ENCODE results near the gene TMEM123. TPM values are rescaled to one million over a fixed set of nuclear protein-coding genes. Genes with fewer than 3 reads are reported as not detected.

The TMEM123 gene
- total and polyA plus RNA-seq, 2 donors = 98.0 to 188 TPM

DNA sequence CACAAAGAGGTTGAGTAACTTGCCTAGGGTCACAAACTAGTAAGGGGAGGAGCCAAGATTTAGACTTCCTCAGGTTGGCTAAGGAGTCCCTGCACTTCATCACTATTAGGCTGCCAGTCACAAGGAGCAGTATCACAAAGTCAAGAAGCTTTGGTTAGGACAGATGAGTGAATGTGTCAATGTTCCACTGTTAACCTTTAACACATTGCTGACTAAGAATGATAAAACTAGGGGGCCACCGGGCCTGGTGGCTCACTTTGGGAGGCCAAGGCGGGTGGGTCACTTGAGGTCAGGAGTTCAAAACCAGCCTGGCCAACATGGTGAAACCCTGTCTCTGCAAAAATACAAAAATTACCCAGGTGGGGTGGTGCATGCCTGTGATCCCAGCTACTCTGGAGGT, 32.0 kb downstream of the TMEM123 start:
- Histone ChIP-seq H3K36me3 (ENCODE audit: insufficient read depth) (no peaks in the 10 kb centered on the region), H3K27ac (ENCODE audit: low read depth) (no peak overlapping the region), H3K4me1 (ENCODE audit: insufficient read depth) (no peaks in the 10 kb centered on the region), H3K4me3 (ENCODE audit: low read depth, low read length) (no peak overlapping the region)
- 74% methylated on average over 2 of the region's 2 CpGs for WGBS
- no peak for DNase-seq (ENCODE audit: extremely low spot score)

DNA sequence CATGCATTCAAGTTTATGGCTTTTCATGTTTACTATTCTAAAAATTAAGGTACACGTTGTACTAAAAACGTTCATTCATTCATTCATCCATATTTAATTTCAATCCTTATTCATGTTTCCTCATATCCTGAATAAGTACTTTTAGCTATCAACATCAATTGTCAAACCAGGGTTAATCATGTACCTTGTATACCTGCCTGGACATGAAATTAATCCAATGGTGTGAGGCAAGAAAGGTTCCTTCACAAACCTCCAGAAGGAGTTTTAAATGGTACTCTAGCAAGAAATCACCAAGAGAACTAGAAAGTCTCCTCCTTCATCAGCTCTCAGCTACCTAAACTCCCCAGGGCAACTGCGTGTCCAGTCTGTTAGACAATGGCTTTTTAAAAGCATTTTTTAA, 33.4 kb downstream of the TMEM123 start:
- no peak for DNase-seq (ENCODE audit: extremely low spot score)
- WGBS = 82% methylated on average over 3 of the region's 3 CpGs
- no peaks in the 10 kb centered on the region for H3K4me1 ChIP-seq (ENCODE audit: insufficient read depth)
- no peak overlapping the region for H3K27ac ChIP-seq (ENCODE audit: low read depth)
- no peaks in the 10 kb centered on the region for H3K36me3 ChIP-seq (ENCODE audit: insufficient read depth)
- H3K4me3 ChIP-seq (ENCODE audit: low read depth, low read length) = no peak overlapping the region

- DNase-seq (ENCODE audit: extremely low spot score) = no peak
- no peak overlapping the region for H3K27ac ChIP-seq (ENCODE audit: low read depth)
- H3K36me3 ChIP-seq (ENCODE audit: insufficient read depth) = no peaks in the 10 kb centered on the region
- H3K4me1 ChIP-seq (ENCODE audit: insufficient read depth) = no peaks in the 10 kb centered on the region
- no peak overlapping the region for H3K4me3 ChIP-seq (ENCODE audit: low read depth, low read length)
- WGBS = 92% methylated on average over 2 of the region's 2 CpGs
Observed at GRCh38 chr11:102416976-102417375, 35.6 kb downstream of the TMEM123 start.

GRCh38 chr11:102415304-102415916, 37.2 kb downstream of the TMEM123 start:
- Histone ChIP-seq H3K27ac (ENCODE audit: low read depth) (no peak overlapping the region), H3K36me3 (ENCODE audit: insufficient read depth) (no peaks in the 10 kb centered on the region), H3K4me3 (ENCODE audit: low read depth, low read length) (no peak overlapping the region), H3K4me1 (ENCODE audit: insufficient read depth) (peaks cover 1% of the 10 kb centered on the region)
- WGBS = 66% methylated on average over 1 of the region's 1 CpG
- no peak for DNase-seq (ENCODE audit: extremely low spot score)

- Histone ChIP-seq H3K27ac (ENCODE audit: low read depth) (no peak overlapping the region), H3K4me1 (ENCODE audit: insufficient read depth) (peaks cover 1% of the 10 kb centered on the region), H3K36me3 (ENCODE audit: insufficient read depth) (no peaks in the 10 kb centered on the region), H3K4me3 (ENCODE audit: low read depth, low read length) (no peak overlapping the region)
- WGBS = 97% methylated on average over 2 of the region's 2 CpGs
- DNase-seq (ENCODE audit: extremely low spot score) = no peak
Observed at GRCh38 chr11:102414559-102414958, 38.0 kb downstream of the TMEM123 start.

DNA sequence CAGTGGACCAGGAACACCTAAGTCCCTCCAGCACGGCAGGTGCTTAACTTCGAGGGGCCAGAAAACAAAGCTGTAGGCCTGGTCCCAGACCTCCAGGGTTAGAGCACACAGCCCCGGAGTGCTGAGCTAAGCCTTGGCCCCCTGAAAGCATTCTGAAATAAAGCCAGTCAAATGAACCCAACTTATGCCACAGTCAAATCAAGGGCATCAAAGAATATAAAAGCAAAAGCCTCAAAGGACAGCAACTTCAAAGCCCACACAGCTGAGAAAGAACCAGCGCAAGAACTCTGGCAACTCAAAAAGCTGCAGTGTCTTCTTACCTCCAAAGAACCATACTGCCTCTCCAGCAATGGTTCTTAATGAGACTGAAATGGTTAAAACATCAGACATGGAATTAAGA, 39.1 kb downstream of the TMEM123 start:
- DNase-seq (ENCODE audit: extremely low spot score) = no peak
- peaks cover 1% of the 10 kb centered on the region for H3K4me1 ChIP-seq (ENCODE audit: insufficient read depth)
- H3K27ac ChIP-seq (ENCODE audit: low read depth) = no peak overlapping the region
- H3K36me3 ChIP-seq (ENCODE audit: insufficient read depth) = no peaks in the 10 kb centered on the region
- 95% methylated on average over 4 of the region's 4 CpGs for WGBS
- no peak overlapping the region for H3K4me3 ChIP-seq (ENCODE audit: low read depth, low read length)

DNA sequence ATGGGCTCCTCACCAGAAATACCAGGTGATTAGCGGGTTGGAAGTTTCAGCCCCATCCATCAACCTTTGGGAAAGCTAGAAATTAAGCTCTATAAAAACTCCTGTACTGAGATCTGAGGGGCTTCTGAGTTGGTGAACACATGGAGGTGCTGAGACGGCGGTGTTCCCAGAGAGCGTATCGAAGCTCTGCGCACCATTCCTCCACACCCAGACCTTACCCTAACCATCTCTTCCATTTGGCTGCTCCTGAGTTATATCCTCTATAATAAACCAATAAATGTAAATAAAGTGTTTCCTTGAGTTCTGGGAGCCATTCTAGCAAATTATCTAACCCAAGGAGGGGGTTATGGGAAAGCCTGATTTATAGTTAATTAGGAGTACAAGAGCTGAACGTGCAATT, 41.4 kb downstream of the TMEM123 start:
- DNase-seq (ENCODE audit: extremely low spot score) = no peak
- H3K27ac ChIP-seq (ENCODE audit: low read depth) = no peak overlapping the region
- no peak overlapping the region for H3K4me3 ChIP-seq (ENCODE audit: low read depth, low read length)
- 92% methylated on average over 7 of the region's 7 CpGs for WGBS
- H3K4me1 ChIP-seq (ENCODE audit: insufficient read depth) = peaks cover 6% of the 10 kb centered on the region
- H3K36me3 ChIP-seq (ENCODE audit: insufficient read depth) = no peaks in the 10 kb centered on the region

- Histone ChIP-seq H3K27ac (ENCODE audit: low read depth) (no peak overlapping the region), H3K4me3 (ENCODE audit: low read depth, low read length) (no peak overlapping the region), H3K4me1 (ENCODE audit: insufficient read depth) (peaks cover 6% of the 10 kb centered on the region), H3K36me3 (ENCODE audit: insufficient read depth) (no peaks in the 10 kb centered on the region)
- no peak for DNase-seq (ENCODE audit: extremely low spot score)
- 37% methylated on average over 5 of the region's 5 CpGs for WGBS
Observed at GRCh38 chr11:102410382-102410784, 42.2 kb downstream of the TMEM123 start.

GRCh38 chr11:102408339-102408738, 44.2 kb downstream of the TMEM123 start:
- 85% methylated on average over 1 of the region's 1 CpG for WGBS
- H3K27ac ChIP-seq (ENCODE audit: low read depth) = no peak overlapping the region

GRCh38 chr11:102407901-102408300, 44.7 kb downstream of the TMEM123 start:
- whole genome bisulfite sequencing = 72% methylated on average over 3 of the region's 3 CpGs
- no peak overlapping the region for H3K27ac ChIP-seq (ENCODE audit: low read depth)
- DNase-seq (ENCODE audit: extremely low spot score) = no peak

More at GRCh38 chr11:102408339-102408738, 44.2 kb downstream of the TMEM123 start:
- no peak for DNase-seq (ENCODE audit: extremely low spot score)
- Histone ChIP-seq H3K36me3 (ENCODE audit: insufficient read depth) (no peaks in the 10 kb centered on the region), H3K4me3 (ENCODE audit: low read depth, low read length) (no peak overlapping the region), H3K4me1 (ENCODE audit: insufficient read depth) (peaks cover 6% of the 10 kb centered on the region)

DNA sequence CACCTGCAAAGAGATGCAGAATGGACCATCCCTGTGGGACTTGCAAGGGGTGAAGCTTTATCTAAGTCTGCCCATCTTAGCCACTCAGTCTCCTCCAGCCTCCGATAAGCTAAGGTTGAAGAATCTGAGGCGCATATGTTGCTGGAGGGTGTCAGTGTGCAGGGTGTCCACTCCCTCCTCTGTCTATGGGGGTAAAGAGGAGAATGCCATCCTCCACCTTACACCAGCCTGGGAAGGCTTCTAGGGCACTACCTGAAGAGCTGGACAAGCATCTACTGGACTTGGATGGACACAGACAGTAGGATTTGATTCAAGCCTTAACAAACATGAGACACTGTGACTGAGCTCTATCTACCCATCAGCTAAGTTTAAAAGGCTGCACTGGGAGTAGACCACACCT, 46.5 kb downstream of the TMEM123 start:
- Histone ChIP-seq H3K27ac (ENCODE audit: low read depth) (no peak overlapping the region), H3K36me3 (ENCODE audit: insufficient read depth) (peaks cover under 1% of the 10 kb centered on the region)
- WGBS = 98% methylated on average over 2 of the region's 2 CpGs

More at GRCh38 chr11:102407901-102408300, 44.7 kb downstream of the TMEM123 start:
- no peak overlapping the region for H3K4me3 ChIP-seq (ENCODE audit: low read depth, low read length)
- H3K4me1 ChIP-seq (ENCODE audit: insufficient read depth) = peaks cover 6% of the 10 kb centered on the region
- no peaks in the 10 kb centered on the region for H3K36me3 ChIP-seq (ENCODE audit: insufficient read depth)

GRCh38 chr11:102405501-102405900, 47.1 kb downstream of the TMEM123 start:
- Histone ChIP-seq H3K36me3 (ENCODE audit: insufficient read depth) (peaks cover 2% of the 10 kb centered on the region), H3K4me1 (ENCODE audit: insufficient read depth) (peaks cover 4% of the 10 kb centered on the region), H3K4me3 (ENCODE audit: low read depth, low read length) (no peak overlapping the region), H3K27ac (ENCODE audit: low read depth) (no peak overlapping the region)
- no peak for DNase-seq (ENCODE audit: extremely low spot score)
- WGBS = 89% methylated on average over 5 of the region's 5 CpGs

More for the DNA sequence above, 46.5 kb downstream of the TMEM123 start:
- no peak overlapping the region for H3K4me3 ChIP-seq (ENCODE audit: low read depth, low read length)
- no peak for DNase-seq (ENCODE audit: extremely low spot score)
- H3K4me1 ChIP-seq (ENCODE audit: insufficient read depth) = peaks cover 5% of the 10 kb centered on the region

GRCh38 chr11:102402548-102402947, 50.0 kb downstream of the TMEM123 start:
- Histone ChIP-seq H3K4me3 (ENCODE audit: low read depth, low read length) (no peak overlapping the region), H3K27ac (ENCODE audit: low read depth) (no peak overlapping the region), H3K4me1 (ENCODE audit: insufficient read depth) (peaks cover 4% of the 10 kb centered on the region), H3K36me3 (ENCODE audit: insufficient read depth) (peaks cover 6% of the 10 kb centered on the region)
- no peak for DNase-seq (ENCODE audit: extremely low spot score)

DNA sequence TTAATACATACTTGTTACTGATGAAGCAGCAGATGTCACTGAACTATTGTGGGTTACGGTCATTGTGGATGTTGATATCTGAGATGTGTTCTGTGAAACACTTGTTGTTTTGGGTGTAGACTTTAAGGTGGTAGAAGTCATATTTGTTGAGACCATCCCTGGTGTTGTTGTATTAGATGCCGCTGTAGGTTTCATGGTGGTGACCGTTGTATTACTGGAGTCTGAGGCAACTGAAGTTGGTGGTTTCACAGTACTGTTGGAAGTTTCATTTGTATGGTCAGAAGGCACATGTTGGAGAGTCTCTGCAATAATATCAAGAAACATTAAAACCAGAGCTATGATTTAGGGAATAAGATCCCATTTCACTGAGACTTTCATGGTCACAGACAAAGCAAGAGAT, 50.7 kb downstream of the TMEM123 start:
- Histone ChIP-seq H3K4me1 (ENCODE audit: insufficient read depth) (no peaks in the 10 kb centered on the region), H3K4me3 (ENCODE audit: low read depth, low read length) (no peak overlapping the region), H3K36me3 (ENCODE audit: insufficient read depth) (peaks cover 6% of the 10 kb centered on the region), H3K27ac (ENCODE audit: low read depth) (no peak overlapping the region)
- DNase-seq (ENCODE audit: extremely low spot score) = no peak
- 99% methylated on average over 3 of the region's 3 CpGs for WGBS

DNA sequence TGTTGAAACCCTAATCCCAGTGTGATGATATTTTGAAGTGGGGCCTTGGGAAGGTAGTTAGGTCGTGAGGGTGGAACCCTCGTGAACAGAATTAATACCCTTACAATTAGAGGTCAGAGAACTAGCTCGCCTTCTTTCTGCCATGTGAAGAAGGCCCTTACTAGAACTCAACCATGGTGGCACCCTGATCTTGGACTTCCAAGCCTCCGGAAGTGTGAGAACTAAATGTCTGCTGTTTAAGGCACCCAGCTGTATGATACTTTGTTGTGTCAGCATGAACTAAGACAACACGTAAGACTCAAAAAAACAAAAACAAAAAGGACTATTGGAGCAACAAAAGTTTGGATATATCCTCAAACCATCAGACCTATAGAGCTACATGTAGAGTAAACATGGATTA, 52.0 kb downstream of the TMEM123 start:
- Histone ChIP-seq H3K36me3 (ENCODE audit: insufficient read depth) (peaks cover 6% of the 10 kb centered on the region), H3K4me3 (ENCODE audit: low read depth, low read length) (no peak overlapping the region), H3K27ac (ENCODE audit: low read depth) (no peak overlapping the region), H3K4me1 (ENCODE audit: insufficient read depth) (no peaks in the 10 kb centered on the region)
- no peak for DNase-seq (ENCODE audit: extremely low spot score)
- 92% methylated on average over 5 of the region's 5 CpGs for WGBS

Measured in urinary bladder (tissue), 4 donors.